K562 (cell line): Measurements from ENCODE around the gene ST6GALNAC1. TPM values are rescaled to one million over a fixed set of nuclear protein-coding genes. Genes with fewer than 3 reads are reported as not detected.

Source experiments
- CBX1 ChIP-seq: sonication (generic); IDR thresholded peaks from 2 replicates; pipeline ENCODE4 v1.6.1; 2016; ENCODE audit warnings: antibody characterized with exemption, low read depth, mild to moderate bottlenecking
- CEBPG ChIP-seq, 3 experiments: fragments of 200-800 bp in 1 of 3; sonication (Bioruptor generic) in 1 of 3; sonication (generic) in 1 of 3; formaldehyde crosslinking in 1 of 3; IDR thresholded peaks in 2 of 3; conservative IDR thresholded peaks in 1 of 3; 2 replicates each; pipeline versions ENCODE4 v1.6.1 to v1.8.0; 2016 to 2022; ENCODE audit warnings: missing compliant biosample characterization in 2 of 3, missing genetic modification characterization in 2 of 3, mild to moderate bottlenecking in 1 of 3, missing genetic modification reagents in 1 of 3
- HNRNPL ChIP-seq: fragments of 200-400 bp; formaldehyde crosslinking; IDR thresholded peaks from 2 replicates; pipeline ENCODE4 v1.6.1; 2017; ENCODE audit warnings: low read depth, mild to moderate bottlenecking, low read length
- NR4A1 ChIP-seq, 2 experiments: fragments of 250-450 bp in 1 of 2; fragments of 450-650 bp in 1 of 2; sonication (Bioruptor Pico) in 1 of 2; IDR thresholded peaks; 2 replicates each; pipeline versions ENCODE4 v1.4.0 to v1.6.1; 2016 to 2020; ENCODE audit warnings: mild to moderate bottlenecking in 2 of 2, missing compliant biosample characterization in 1 of 2, missing genetic modification characterization in 1 of 2, moderate library complexity in 1 of 2
- SRF ChIP-seq, 2 experiments: fragments of 250-450, 450-650 bp in 1 of 2; sonication (Bioruptor Pico) in 1 of 2; sonication (generic) in 1 of 2; formaldehyde crosslinking; IDR thresholded peaks; 2 replicates each; pipeline versions ENCODE4 v1.5.0 to v1.5.1; 2020 to 2022; ENCODE audit warnings: mild to moderate bottlenecking in 1 of 2, missing genetic modification reagents in 1 of 2
- ZNF76 ChIP-seq: fragments of 250-450 bp; sonication (Bioruptor Pico); IDR thresholded peaks from 2 replicates; pipeline ENCODE4 v1.4.0; 2020; ENCODE audit warnings: mild to moderate bottlenecking, moderate library complexity, borderline replicate concordance
- polyA plus RNA-seq, 8 experiments: library from polyadenylated mRNA; depleted of rRNA in 4 of 8; stranded (reverse) in 5 of 8; unstranded in 3 of 8; fragments of >200 nt; fragmentation: Nextera tagmentation in 2 of 8; fragmentation: Illumina TruSeq in 1 of 8; extraction: Ambion mirVana in 2 of 8; extraction: Trizol in 1 of 8; gene quantifications; 2 replicates each; pipeline versions ENCODE4 v1.2.1 to v1.2.3, GENCODE V29; 2011 to 2014; ENCODE audit warnings: inconsistent platforms in 1 of 8, missing spikeins in 1 of 8
- total RNA-seq, 7 experiments: library from RNA; depleted of rRNA in 6 of 7; stranded (reverse); fragments of >200 nt in 6 of 7; fragmentation: Illumina TruSeq in 2 of 7; extraction: Trizol in 2 of 7; gene quantifications; 2 replicates each; pipeline versions ENCODE4 v1.2.1 to v1.2.3, GENCODE V29; 2011 to 2021; ENCODE audit warnings: low replicate concordance in 1 of 7
- TF ChIP-seq, protein P1 (sequence below): fragments of 450-650 bp; IDR thresholded peaks from 2 replicates; pipeline ENCODE4 v1.6.1; 2016; ENCODE audit warnings: low read depth
- TF ChIP-seq, protein P2 (sequence below), 2 experiments: fragments of 450-650 bp; formaldehyde crosslinking in 1 of 2; IDR thresholded peaks; 2 replicates each; pipeline versions ENCODE4 v1.4.0 to v1.6.1; 2014 to 2020; ENCODE audit warnings: mild to moderate bottlenecking in 2 of 2, borderline replicate concordance in 1 of 2, low read depth in 1 of 2

The ST6GALNAC1 gene
- total and polyA plus RNA-seq, 9 of the 15 experiments (the other 6 are each of a cell fraction or from before 2014, with no cell fraction given) = 20.6 to 68.4 (median 50.5) TPM

DNA sequence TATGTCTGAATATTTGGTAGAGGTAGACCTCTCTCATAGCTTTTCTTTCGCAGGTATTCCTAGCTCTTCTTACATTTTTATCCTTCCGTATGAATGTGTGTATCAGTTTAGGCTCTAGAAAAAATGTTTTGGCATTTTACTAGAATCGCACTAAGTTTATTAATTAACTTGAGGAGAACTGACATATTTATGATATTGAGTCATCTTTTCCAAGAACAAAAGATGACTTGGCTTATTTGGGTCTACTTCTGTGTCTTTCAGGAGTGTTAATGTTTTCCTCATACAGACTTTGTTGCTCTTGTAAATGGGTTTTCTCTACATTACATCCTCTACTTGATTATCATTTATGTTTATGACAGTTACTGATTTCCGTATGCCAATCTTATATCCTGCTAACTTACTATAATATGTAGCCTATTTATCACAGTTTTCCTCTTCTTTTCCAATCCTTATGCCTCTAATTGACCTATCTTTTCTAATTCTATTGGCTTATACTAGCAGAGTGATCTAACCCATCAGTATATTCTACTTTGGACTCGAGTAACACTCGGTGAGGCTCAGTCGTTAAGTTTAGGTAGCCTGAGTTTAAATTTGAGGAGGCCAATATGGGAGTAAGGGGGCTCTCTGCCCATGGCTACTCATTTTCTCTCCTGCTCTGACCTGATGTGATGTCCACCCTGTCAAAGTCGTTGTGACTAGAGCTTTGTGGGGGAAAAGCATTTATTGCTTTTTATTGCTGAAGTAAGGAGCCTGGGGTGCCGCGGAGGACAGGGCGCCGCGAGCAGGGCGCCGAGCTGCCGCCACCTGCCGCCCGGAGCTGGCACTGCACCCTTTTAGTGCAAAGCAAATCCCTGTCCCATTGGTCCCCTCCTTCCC is 20.0 kb downstream of the ST6GALNAC1 start (continued):
- TF ChIP-seq, protein P1, sequence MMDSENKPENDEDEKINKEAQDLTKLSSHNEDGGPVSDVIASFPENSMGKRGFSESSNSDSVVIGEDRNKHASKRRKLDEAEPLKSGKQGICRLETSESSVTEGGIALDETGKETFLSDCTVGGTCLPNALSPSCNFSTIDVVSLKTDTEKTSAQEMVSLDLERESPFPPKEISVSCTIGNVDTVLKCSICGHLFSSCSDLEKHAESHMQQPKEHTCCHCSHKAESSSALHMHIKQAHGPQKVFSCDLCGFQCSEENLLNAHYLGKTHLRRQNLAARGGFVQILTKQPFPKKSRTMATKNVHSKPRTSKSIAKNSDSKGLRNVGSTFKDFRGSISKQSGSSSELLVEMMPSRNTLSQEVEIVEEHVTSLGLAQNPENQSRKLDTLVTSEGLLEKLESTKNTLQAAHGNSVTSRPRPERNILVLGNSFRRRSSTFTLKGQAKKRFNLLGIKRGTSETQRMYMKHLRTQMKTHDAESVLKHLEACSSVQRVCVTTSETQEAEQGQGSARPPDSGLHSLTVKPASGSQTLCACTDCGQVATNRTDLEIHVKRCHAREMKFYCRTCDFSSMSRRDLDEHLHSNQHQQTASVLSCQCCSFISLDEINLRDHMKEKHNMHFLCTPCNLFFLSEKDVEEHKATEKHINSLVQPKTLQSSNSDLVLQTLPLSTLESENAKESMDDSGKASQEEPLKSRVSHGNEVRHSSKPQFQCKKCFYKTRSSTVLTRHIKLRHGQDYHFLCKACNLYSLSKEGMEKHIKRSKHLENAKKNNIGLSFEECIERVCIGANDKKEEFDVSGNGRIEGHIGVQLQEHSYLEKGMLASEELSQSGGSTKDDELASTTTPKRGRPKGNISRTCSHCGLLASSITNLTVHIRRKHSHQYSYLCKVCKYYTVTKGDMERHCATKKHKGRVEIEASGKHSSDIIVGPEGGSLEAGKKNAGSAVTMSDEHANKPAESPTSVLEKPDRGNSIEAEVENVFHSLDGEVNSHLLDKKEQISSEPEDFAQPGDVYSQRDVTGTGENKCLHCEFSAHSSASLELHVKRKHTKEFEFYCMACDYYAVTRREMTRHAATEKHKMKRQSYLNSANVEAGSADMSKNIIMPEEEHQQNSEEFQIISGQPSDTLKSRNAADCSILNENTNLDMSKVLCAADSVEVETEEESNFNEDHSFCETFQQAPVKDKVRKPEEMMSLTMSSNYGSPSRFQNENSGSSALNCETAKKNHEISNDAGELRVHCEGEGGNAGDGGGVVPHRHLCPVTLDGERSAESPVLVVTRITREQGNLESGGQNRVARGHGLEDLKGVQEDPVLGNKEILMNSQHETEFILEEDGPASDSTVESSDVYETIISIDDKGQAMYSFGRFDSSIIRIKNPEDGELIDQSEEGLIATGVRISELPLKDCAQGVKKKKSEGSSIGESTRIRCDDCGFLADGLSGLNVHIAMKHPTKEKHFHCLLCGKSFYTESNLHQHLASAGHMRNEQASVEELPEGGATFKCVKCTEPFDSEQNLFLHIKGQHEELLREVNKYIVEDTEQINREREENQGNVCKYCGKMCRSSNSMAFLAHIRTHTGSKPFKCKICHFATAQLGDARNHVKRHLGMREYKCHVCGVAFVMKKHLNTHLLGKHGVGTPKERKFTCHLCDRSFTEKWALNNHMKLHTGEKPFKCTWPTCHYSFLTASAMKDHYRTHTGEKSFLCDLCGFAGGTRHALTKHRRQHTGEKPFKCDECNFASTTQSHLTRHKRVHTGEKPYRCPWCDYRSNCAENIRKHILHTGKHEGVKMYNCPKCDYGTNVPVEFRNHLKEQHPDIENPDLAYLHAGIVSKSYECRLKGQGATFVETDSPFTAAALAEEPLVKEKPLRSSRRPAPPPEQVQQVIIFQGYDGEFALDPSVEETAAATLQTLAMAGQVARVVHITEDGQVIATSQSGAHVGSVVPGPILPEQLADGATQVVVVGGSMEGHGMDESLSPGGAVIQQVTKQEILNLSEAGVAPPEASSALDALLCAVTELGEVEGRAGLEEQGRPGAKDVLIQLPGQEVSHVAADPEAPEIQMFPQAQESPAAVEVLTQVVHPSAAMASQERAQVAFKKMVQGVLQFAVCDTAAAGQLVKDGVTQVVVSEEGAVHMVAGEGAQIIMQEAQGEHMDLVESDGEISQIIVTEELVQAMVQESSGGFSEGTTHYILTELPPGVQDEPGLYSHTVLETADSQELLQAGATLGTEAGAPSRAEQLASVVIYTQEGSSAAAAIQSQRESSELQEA = no peak
- TF ChIP-seq ZNF76 (CRISPR knock-in tag) (no peak), CBX1 (no peak), HNRNPL (no peak), CEBPG (CRISPR knock-in tag; IDR thresholded peaks at IDR 0.05) (no peak), CEBPG (tag; conservative IDR thresholded peaks at IDR 0.05 in 1 of 2, IDR thresholded peaks at IDR 0.05 in 1 of 2) (no peak), SRF (CRISPR knock-in tag; IDR thresholded peaks at IDR 0.05) (no peak), NR4A1 (CRISPR knock-in tag; IDR thresholded peaks at IDR 0.05) (no peak), NR4A1 (tag; IDR thresholded peaks at IDR 0.05) (0 out of 2 replicates have a peak, but pooled peaks have one; percentile 29)
- TF ChIP-seq, protein P2, sequence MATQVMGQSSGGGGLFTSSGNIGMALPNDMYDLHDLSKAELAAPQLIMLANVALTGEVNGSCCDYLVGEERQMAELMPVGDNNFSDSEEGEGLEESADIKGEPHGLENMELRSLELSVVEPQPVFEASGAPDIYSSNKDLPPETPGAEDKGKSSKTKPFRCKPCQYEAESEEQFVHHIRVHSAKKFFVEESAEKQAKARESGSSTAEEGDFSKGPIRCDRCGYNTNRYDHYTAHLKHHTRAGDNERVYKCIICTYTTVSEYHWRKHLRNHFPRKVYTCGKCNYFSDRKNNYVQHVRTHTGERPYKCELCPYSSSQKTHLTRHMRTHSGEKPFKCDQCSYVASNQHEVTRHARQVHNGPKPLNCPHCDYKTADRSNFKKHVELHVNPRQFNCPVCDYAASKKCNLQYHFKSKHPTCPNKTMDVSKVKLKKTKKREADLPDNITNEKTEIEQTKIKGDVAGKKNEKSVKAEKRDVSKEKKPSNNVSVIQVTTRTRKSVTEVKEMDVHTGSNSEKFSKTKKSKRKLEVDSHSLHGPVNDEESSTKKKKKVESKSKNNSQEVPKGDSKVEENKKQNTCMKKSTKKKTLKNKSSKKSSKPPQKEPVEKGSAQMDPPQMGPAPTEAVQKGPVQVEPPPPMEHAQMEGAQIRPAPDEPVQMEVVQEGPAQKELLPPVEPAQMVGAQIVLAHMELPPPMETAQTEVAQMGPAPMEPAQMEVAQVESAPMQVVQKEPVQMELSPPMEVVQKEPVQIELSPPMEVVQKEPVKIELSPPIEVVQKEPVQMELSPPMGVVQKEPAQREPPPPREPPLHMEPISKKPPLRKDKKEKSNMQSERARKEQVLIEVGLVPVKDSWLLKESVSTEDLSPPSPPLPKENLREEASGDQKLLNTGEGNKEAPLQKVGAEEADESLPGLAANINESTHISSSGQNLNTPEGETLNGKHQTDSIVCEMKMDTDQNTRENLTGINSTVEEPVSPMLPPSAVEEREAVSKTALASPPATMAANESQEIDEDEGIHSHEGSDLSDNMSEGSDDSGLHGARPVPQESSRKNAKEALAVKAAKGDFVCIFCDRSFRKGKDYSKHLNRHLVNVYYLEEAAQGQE (IDR thresholded peaks at IDR 0.05; ENCODE audit: borderline replicate concordance) = peak; percentile 79
- TF ChIP-seq, protein P2 (CRISPR knock-in tag; IDR thresholded peaks at IDR 0.05; ENCODE audit: low read depth) = no peak
